H1 (cell line): ENCODE measurements around the gene TUG1. TPM values are rescaled to one million over a fixed set of nuclear protein-coding genes. Genes with fewer than 3 reads are reported as not detected.

Source experiments
- CTCF ChIA-PET: fragments of 300-600 bp; sonication (Branson Sonifier 250); formaldehyde crosslinking; loops from one replicate; lab custom pipeline; 2021; ENCODE audit not compliant: partially characterized antibody; lab: Charles Lee
- POLR2A ChIA-PET: fragments of 300-600 bp; sonication (Branson Sonifier 250); formaldehyde crosslinking; loops from one replicate; lab custom pipeline; 2021; ENCODE audit warnings: inconsistent platforms; ENCODE audit not compliant: partially characterized antibody; lab: Charles Lee
- DNase-seq, 2 experiments: peaks; one replicate each; pipeline versions ENCODE4 v3.0.0 to v3.0.0-alpha.2; 2010 to 2022; ENCODE audit warnings: low spot score in 2 of 2, low read depth in 1 of 2, mixed read lengths in 1 of 2
- FAIRE-seq: peaks from 2 replicates; lab custom pipeline; 2011; peaks lifted over from hg19 to GRCh38; lab: Jason Lieb, UNC
- H2AFZ ChIP-seq: 2 replicates; pipeline ENCODE4 v1.8.1; 2012; ENCODE audit warnings: low read length, inconsistent platforms
- H2AK5ac ChIP-seq: 2 replicates; pipeline ENCODE4 v1.6.1; 2013; ENCODE audit warnings: low read depth, low read length
- H2BK120ac ChIP-seq: replicated peaks from 2 replicates; pipeline ENCODE3; 2013; ENCODE audit warnings: low read depth, low read length, inconsistent platforms
- H2BK12ac ChIP-seq: 2 replicates; pipeline ENCODE4 v1.6.1; 2013; ENCODE audit warnings: low read depth, low read length
- H2BK15ac ChIP-seq: 2 replicates; pipeline ENCODE4 v1.6.1; 2013; ENCODE audit warnings: low read length
- H2BK20ac ChIP-seq: 2 replicates; pipeline ENCODE4 v1.6.1; 2013; ENCODE audit warnings: low read length
- H2BK5ac ChIP-seq: 2 replicates; pipeline ENCODE4 v1.6.1; 2013; ENCODE audit warnings: low read depth, low read length
- H3K14ac ChIP-seq: 2 replicates; pipeline ENCODE4 v1.6.1; 2013; ENCODE audit warnings: inconsistent platforms; ENCODE audit not compliant: insufficient read length
- H3K18ac ChIP-seq: 2 replicates; pipeline ENCODE4 v1.6.1; 2013; ENCODE audit warnings: low read length; ENCODE audit errors: extremely low read depth
- H3K23ac ChIP-seq: 2 replicates; pipeline ENCODE4 v1.6.1; 2013; ENCODE audit warnings: inconsistent platforms; ENCODE audit not compliant: insufficient read length
- H3K23me2 ChIP-seq: 2 replicates; pipeline ENCODE4 v1.6.1; 2013; ENCODE audit warnings: low read depth, low read length
- H3K27ac ChIP-seq: 2 replicates; pipeline ENCODE4 v1.6.1; 2011; ENCODE audit warnings: low read depth, low read length, inconsistent platforms
- H3K27me3 ChIP-seq, 4 experiments: replicated peaks in 1 of 4; 1 replicate in 1 of 4; 2 replicates in 3 of 4; pipeline versions ENCODE4 v1.6.1 to v1.8.1; 2011 to 2013; ENCODE audit warnings: low read length in 3 of 4, mild to moderate bottlenecking in 3 of 4, inconsistent platforms in 2 of 4, mixed read lengths in 2 of 4, moderate library complexity in 1 of 4; ENCODE audit not compliant: control insufficient read depth in 3 of 4, insufficient read depth in 3 of 4; ENCODE audit errors: extremely low read depth in 1 of 4
- H3K36me3 ChIP-seq, 4 experiments: 2 replicates each; pipeline versions ENCODE4 v1.6.1 to v1.8.1; 2011 to 2013; ENCODE audit warnings: mild to moderate bottlenecking in 4 of 4, low read length in 3 of 4, moderate library complexity in 2 of 4, control low read depth in 1 of 4, inconsistent platforms in 1 of 4; ENCODE audit not compliant: insufficient read depth in 4 of 4, control insufficient read depth in 2 of 4
- H3K4ac ChIP-seq: replicated peaks from 2 replicates; pipeline ENCODE3; 2013; ENCODE audit warnings: low read length, low read depth, mixed read lengths, inconsistent platforms; ENCODE audit not compliant: insufficient read length
- H3K4me1 ChIP-seq, 4 experiments: replicated peaks in 1 of 4; 1 replicate in 1 of 4; 2 replicates in 3 of 4; pipeline versions ENCODE4 v1.6.1 to v1.8.1; 2011 to 2013; ENCODE audit warnings: low read length in 3 of 4, inconsistent platforms in 2 of 4, mixed read lengths in 1 of 4; ENCODE audit not compliant: insufficient read depth in 4 of 4, control insufficient read depth in 3 of 4
- H3K4me2 ChIP-seq, 2 experiments: 2 replicates each; pipeline versions ENCODE4 v1.6.1 to v1.8.1; 2011 to 2013; ENCODE audit warnings: low read depth in 2 of 2, low read length in 2 of 2, control low read depth in 1 of 2, inconsistent platforms in 1 of 2, mild to moderate bottlenecking in 1 of 2; ENCODE audit not compliant: insufficient read depth in 1 of 2
- H3K4me3 ChIP-seq, 4 experiments: fragments of 200-600, 300-600 bp in 1 of 4; sonication (generic), shearing (Covaris generic), sonication (Bioruptor Twin) in 1 of 4; 2 replicates each; pipeline versions ENCODE4 v1.5.1 to v1.8.1; 2011 to 2016; ENCODE audit warnings: low read length in 4 of 4, low read depth in 3 of 4, control low read depth in 2 of 4, inconsistent platforms in 2 of 4, mild to moderate bottlenecking in 2 of 4, mixed read lengths in 1 of 4, moderate library complexity in 1 of 4; ENCODE audit not compliant: insufficient read depth in 2 of 4; ENCODE audit errors: extremely low read depth in 1 of 4
- H3K56ac ChIP-seq: replicated peaks from 2 replicates; pipeline ENCODE3; 2013; ENCODE audit warnings: low read depth, mild to moderate bottlenecking, mixed read lengths, low read length, inconsistent platforms; ENCODE audit not compliant: insufficient read length
- H3K79me1 ChIP-seq: 2 replicates; pipeline ENCODE4 v1.6.1; 2013; ENCODE audit warnings: low read depth, low read length, control low read depth
- H3K79me2 ChIP-seq, 2 experiments: 2 replicates each; pipeline versions ENCODE4 v1.6.1 to v1.8.1; 2012 to 2013; ENCODE audit warnings: low read length in 2 of 2, mild to moderate bottlenecking in 2 of 2, inconsistent platforms in 1 of 2; ENCODE audit not compliant: insufficient read depth in 2 of 2, control insufficient read depth in 1 of 2
- H3K9ac ChIP-seq, 4 experiments: replicated peaks in 1 of 4; 1 replicate in 1 of 4; 2 replicates in 3 of 4; pipeline versions ENCODE4 v1.6.1 to v1.8.1; 2011 to 2013; ENCODE audit warnings: low read depth in 3 of 4, low read length in 3 of 4, control low read depth in 2 of 4, mild to moderate bottlenecking in 2 of 4, moderate library complexity in 2 of 4, inconsistent platforms in 1 of 4; ENCODE audit errors: extremely low read depth in 1 of 4
- H3K9me3 ChIP-seq, 2 experiments: 2 replicates each; pipeline versions ENCODE4 v1.6.1 to v1.8.1; 2012 to 2013; ENCODE audit warnings: mild to moderate bottlenecking in 2 of 2, moderate library complexity in 2 of 2, control low read depth in 1 of 2, inconsistent platforms in 1 of 2, low read depth in 1 of 2, low read length in 1 of 2, mixed read lengths in 1 of 2; ENCODE audit not compliant: insufficient read depth in 2 of 2
- H4K20me1 ChIP-seq, 2 experiments: replicated peaks in 1 of 2; 2 replicates each; pipeline versions ENCODE3 to v1.8.1; 2011 to 2013; ENCODE audit warnings: inconsistent platforms in 2 of 2, low read length in 2 of 2, mild to moderate bottlenecking in 1 of 2; ENCODE audit not compliant: insufficient read depth in 2 of 2, control insufficient read depth in 1 of 2
- H4K5ac ChIP-seq: 2 replicates; pipeline ENCODE4 v1.6.1; 2013; ENCODE audit warnings: low read length, low read depth, mixed read lengths, inconsistent platforms; ENCODE audit not compliant: insufficient read length
- H4K8ac ChIP-seq: 2 replicates; pipeline ENCODE4 v1.8.0; 2013; ENCODE audit warnings: mild to moderate bottlenecking, moderate library complexity, low read length, inconsistent platforms; ENCODE audit not compliant: insufficient read depth; ENCODE audit errors: extremely low read depth
- H4K91ac ChIP-seq: replicated peaks from 2 replicates; pipeline ENCODE3; 2013; ENCODE audit warnings: low read length, mixed read lengths, inconsistent platforms; ENCODE audit not compliant: insufficient read length
- GABPA ChIP-seq: IDR thresholded peaks from 2 replicates; pipeline ENCODE4 v1.6.1; 2011; ENCODE audit warnings: mild to moderate bottlenecking, low read length, moderate library complexity, borderline replicate concordance; ENCODE audit not compliant: insufficient read depth
- POLR2A ChIP-seq, 2 experiments: IDR thresholded peaks; 1 replicate in 1 of 2; 2 replicates in 1 of 2; pipeline ENCODE4 v1.6.1; 2011; ENCODE audit warnings: low read depth in 2 of 2, low read length in 2 of 2, mild to moderate bottlenecking in 2 of 2; ENCODE audit errors: control extremely low read depth in 1 of 2
- WGBS, 2 experiments: shearing (Covaris generic) in 1 of 2; methylation state at CpG; one replicate each; pipeline versions ENCODE4 v1.1.6 to v1.1.7; 2013 to 2015; ENCODE audit warnings: low lambda C conversion rate in 2 of 2, mixed read lengths in 2 of 2, inconsistent platforms in 1 of 2, low coverage in 1 of 2, missing lambda C conversion rate in 1 of 2; ENCODE audit not compliant: insufficient replicate concordance in 2 of 2, insufficient coverage in 1 of 2, insufficient read length in 1 of 2; ENCODE audit errors: extremely low coverage in 1 of 2, missing lambda C conversion rate in 1 of 2; 5-methylcytosine and 5-hydroxymethylcytosine counted together
- polyA plus RNA-seq, 7 experiments: library from polyadenylated mRNA; depleted of rRNA in 3 of 7; stranded (reverse) in 5 of 7; unstranded in 2 of 7; fragments of >200 nt in 5 of 7; fragments of 200-250 nt in 2 of 7; gene quantifications; 1 replicate in 5 of 7; 2 replicates in 1 of 7; 4 replicates in 1 of 7; pipeline versions ENCODE4 v1.2.1 to v1.2.3, GENCODE V29; 2011 to 2013; ENCODE audit warnings: missing spikeins in 2 of 7, mixed read lengths in 2 of 7
- total RNA-seq: library from RNA; stranded (reverse); fragmentation: NEBNext Ultra II Directional; extraction: Animal tissue kit (Norgen Biotek cat#: 25700); gene quantifications from 2 replicates; pipeline ENCODE4 v1.2.1, GENCODE V29; 2021

The TUG1 gene
- total and polyA plus RNA-seq, 2 of the 8 experiments (the other 6 are each of a cell fraction or from before 2014, with no cell fraction given): 119 to 129 TPM

GRCh38 chr22:30964858-30965257 is 4.2 kb upstream of the TUG1 start:
- FAIRE-seq: no peak
- Histone ChIP-seq H3K4ac (no peak overlapping the region), H3K4me3 (peak overlapping the region in 2 of 4 experiments; percentile 14 to 84; a peak in 2 of 8 replicates), H2BK15ac (no peak overlapping the region), H3K79me2 (peaks cover 26 to 81% of the 10 kb centered on the region in 2 experiments), H2BK120ac (no peak overlapping the region), H3K14ac (no peak overlapping the region), H2BK5ac (no peak overlapping the region), H4K8ac (no peak overlapping the region), H3K4me1 (peaks cover 0 to 2% (median 1%) of the 10 kb centered on the region in 4 experiments; a peak in 3 of 7 replicates), H3K27ac (no peak overlapping the region), H2AFZ (no peak overlapping the region), H3K56ac (no peak overlapping the region), H3K18ac (no peak overlapping the region), H3K27me3 (no peaks in the 10 kb centered on the region), H3K4me2 (peak overlapping the region; percentile 45 to 66), H4K91ac (no peak overlapping the region), H3K23me2 (peaks cover 8% of the 10 kb centered on the region), H4K5ac (no peak overlapping the region), H3K9ac (no peak overlapping the region; a peak in 1 of 7 replicates), H2BK12ac (no peak overlapping the region)
- DNase-seq: no peak
- 94% methylated on average over 4 of the region's 4 CpGs; no CpG with 5 or more reads in 1 of the 2 experiments for WGBS, 2 experiments
- POLR2A ChIA-PET: interaction anchor here (1.1 to 9.7 kb wide), 4 partner anchors 9 to 119 kb away, joined by 3 to 220 read pairs (median 45); partner anchors contain the start of gene SMTN
- TF ChIP-seq POLR2A (IDR thresholded peaks at IDR 0.05; ENCODE audit: control extremely low read depth in 1 of 2, low read depth in 2 of 2, low read length in 2 of 2) (0 out of 3 replicates have a peak, but pooled peaks of 1 of the 2 experiments have one; percentile 8), GABPA (no peak)
- TF ChIP-seq, all 59 proteins: peak for 1
- H2BK20ac ChIP-seq: no peak overlapping the region
- no peaks in the 10 kb centered on the region for H3K9me3 ChIP-seq
- peaks cover 2% of the 10 kb centered on the region for H3K79me1 ChIP-seq
- H3K23ac ChIP-seq: no peak overlapping the region
- CTCF ChIA-PET: interaction anchor here (1.6 kb wide), 1 partner anchor 18 kb away, joined by 3 read pairs; no protein-coding TSS in a partner anchor
- H4K20me1 ChIP-seq: peaks cover 10 to 15% of the 10 kb centered on the region in 2 experiments
- no peak overlapping the region for H2AK5ac ChIP-seq
- peaks cover 0 to 15% (median 1%) of the 10 kb centered on the region in 4 experiments; a peak in 2 of 8 replicates for H3K36me3 ChIP-seq
